GM10266 (cell line): ENCODE measurements around the gene CDC42BPG.

Source experiments
- DNase-seq: peaks from one replicate; pipeline ENCODE4 v3.0.0; 2012; ENCODE audit errors: extremely low spot score
- TF ChIP-seq, protein P1 (sequence below): IDR thresholded peaks from 2 replicates; pipeline ENCODE4 v1.5.1; 2012; ENCODE audit warnings: mild to moderate bottlenecking, low read depth; ENCODE audit not compliant: control insufficient read depth, insufficient read depth; ENCODE audit errors: missing control alignments

CDC42BPG gene

DNA sequence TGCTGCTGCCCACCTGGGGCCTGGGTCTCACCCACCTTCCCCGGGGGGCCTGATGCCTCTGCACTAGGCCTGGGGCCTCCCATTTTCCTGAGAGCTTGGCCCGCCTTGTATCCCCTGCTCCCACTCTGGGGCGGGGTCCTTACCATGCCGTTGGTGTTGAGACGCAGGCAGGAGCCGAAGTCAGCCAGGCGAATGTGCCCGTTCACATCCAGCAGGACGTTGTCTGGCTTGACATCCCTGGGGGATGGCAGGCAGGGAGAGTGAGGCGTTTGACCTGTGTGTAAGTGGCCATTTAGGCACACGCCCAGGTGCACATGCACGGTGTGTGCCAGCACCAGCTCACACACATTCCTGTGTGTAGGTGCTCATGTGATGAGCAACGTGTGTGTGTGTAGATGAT is 5.1 kb downstream of the CDC42BPG start:
- TF ChIP-seq, protein P1, sequence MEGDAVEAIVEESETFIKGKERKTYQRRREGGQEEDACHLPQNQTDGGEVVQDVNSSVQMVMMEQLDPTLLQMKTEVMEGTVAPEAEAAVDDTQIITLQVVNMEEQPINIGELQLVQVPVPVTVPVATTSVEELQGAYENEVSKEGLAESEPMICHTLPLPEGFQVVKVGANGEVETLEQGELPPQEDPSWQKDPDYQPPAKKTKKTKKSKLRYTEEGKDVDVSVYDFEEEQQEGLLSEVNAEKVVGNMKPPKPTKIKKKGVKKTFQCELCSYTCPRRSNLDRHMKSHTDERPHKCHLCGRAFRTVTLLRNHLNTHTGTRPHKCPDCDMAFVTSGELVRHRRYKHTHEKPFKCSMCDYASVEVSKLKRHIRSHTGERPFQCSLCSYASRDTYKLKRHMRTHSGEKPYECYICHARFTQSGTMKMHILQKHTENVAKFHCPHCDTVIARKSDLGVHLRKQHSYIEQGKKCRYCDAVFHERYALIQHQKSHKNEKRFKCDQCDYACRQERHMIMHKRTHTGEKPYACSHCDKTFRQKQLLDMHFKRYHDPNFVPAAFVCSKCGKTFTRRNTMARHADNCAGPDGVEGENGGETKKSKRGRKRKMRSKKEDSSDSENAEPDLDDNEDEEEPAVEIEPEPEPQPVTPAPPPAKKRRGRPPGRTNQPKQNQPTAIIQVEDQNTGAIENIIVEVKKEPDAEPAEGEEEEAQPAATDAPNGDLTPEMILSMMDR, result no peak
- no peak for DNase-seq

DNA sequence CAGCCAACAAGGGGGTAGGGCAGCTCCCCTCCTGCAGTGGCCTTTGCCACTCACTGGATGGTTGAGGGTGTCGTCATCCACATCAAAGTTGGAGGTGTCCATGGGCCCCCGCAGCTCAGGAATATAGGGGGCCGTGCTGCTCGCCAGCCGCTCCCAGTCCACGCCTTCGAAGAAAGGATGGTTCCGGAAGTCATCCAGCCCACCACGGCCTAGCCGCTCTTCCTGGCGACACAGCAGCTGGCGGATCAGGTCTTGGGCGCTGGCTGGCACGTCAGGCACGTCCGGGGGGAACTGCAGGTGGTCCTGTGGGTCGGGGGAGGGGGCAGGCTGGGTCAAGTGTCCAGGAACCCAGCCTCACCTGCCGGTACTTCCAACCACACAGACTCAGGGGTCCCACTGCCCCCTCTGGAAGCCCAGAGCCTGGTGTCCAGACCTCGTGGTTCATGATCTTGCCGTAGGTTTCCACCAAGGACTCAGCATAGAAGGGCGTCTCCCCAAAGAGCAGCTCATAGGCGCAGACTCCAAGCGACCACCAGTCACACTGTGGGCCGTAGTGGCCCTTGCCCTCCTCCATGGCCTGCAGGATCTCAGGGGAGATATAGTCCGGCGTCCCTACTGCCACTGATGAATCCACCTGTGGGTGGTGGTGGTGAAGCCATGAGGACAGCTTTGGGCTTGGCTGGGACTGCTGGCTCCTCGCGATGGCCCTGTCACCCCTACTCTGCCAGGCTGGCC is 5.7 kb downstream of the CDC42BPG start:
- TF ChIP-seq, protein P1, result no peak
- DNase-seq, result no peak

DNA sequence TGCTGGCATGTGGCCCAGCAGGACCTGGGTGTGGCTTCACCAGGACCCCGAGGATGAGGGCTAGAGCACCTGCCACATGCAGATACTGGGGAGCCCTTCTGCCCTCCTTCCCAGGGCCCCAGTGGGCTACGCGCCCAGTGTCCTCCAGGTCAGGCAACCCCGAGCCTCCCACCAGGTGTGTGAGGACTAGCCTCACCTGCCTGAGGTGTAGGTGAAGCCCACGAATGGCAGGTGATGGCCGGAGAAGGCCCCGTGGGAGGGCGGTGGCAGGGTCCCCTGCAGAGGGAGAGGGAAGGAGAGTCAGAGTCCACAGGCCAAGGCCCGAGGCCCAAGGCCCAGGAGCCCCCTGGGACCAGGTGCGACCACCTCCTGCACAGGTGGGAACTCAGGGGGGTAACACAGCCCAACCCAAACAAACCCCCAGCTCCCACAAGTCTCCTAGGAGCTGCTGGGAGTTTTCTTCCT is 6.5 kb downstream of the CDC42BPG start:
- TF ChIP-seq, protein P1, result no peak
- no peak for DNase-seq

DNA sequence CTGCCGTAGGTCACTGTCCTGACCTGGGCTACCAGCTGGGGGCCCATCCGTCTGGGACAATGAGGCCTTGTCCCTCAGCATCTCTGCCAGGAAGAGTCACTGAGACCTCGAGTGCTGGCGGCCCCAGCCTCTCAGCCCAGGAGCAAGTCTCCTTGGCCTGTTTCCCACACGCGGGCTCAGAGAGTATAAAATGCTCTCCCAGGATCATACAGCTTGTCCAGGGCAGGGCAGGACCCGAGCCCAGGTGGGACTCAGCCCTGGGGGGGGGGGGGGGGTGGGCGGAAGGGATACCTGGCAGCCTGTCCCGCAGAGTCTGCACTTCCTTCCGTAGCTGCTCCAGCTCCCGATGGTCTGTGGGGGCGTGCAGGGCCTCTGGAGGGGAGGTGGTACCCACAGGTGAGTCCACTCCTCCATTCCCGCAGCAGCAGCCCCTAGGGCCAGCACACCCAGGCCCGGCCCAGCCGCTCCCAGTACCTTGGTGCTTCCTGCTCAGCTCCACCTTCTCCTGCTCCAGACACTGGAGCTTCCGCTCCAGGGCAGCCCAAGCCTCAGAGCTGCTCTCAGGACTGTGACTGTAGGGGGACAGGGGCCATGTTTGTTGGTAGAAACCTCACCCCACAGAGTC is 7.9 kb downstream of the CDC42BPG start:
- TF ChIP-seq, protein P1, result no peak
- no peak for DNase-seq

DNA sequence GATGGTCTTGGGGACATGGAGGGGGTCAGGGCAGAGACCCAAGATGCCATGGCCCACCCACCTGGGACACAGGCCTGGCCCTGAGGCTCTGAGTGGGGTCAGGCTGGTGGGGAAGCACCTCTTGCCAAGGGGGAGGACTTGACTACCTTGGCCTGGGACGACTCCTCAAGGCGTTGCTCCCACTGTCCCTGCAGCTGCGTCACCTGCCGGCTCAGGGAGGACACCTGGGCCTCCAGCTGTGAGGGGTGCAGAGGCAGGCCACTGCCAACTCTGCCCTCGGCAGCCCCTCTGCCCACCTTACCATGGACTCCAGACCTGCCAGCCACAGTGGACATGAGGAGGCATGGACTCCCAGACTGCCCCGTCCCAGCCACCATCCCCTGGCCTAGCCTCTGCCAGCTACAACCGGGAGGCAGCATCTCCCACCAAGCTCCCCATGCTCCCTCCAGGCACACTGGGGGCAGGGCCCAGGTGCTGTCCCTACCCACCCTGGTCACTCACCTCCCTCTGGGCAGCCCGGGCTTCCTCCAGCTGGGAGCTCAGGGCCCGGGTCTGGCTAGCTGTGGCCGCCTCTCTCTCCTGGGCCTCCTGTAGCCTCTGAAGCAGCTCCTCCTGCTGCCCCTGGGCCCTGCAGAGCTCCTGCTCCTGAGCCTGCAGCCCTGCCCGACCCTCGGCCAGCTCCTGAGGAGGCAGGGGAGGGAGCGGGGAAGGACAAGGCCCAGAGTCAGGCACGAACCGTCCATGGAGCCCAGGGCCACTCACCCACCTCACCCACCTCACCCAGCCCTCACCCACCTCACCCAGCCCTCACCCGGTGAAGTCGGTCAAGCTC is 8.6 kb downstream of the CDC42BPG start:
- DNase-seq, result no peak
- TF ChIP-seq, protein P1, result no peak

DNA sequence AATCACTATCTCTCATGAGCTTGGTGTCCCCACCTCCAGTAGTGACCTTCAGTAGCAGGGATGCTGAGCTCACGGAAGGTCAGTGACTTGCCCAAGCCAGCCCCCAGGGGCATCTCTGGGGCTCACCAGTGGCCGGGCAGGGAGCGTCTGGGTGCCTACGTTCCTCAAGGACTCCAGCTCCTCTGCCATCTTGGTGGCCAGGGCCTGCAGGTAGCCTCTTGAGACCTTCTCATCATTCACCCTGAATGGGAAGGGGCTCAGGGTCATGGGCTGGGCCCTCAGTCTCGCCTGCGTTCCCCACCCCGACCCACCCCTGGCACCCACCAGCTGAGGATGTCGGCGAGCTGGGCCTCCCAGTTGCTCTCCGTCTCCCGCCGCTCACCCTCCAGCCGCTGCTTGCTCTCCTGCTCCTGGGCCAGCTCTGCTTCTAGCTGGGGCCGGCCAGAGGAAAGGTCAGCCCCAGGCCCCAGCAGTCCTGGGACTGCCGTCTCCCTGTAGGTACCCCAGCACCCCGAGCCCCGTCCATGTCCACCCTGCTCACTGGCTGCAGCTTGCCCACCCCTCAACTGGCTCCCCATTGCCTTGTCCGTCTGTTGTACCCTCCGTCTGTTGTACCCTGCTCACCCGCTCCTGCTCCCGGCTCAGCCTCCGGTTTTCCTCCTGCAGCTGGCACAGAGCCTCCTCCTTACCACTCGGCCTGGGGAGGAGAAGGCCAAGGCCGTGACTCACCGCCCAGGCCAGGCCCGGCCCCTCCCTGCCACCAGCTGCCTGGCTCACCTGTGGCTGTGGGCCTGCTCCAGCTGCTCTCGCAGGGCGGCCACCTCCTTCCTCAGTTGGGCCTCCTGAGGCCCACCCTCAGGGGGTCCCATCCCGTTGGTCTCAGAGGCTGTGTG is 9.5 kb downstream of the CDC42BPG start:
- TF ChIP-seq, protein P1, result no peak
- no peak for DNase-seq
